SKM-1 (cell line): ENCODE results near the gene MGMT.

ENCODE experiments used
- DNase-seq: peaks from one replicate; lab custom pipeline; 2025; ENCODE audit not compliant: unreplicated experiment; lab: John Stamatoyannopoulos, UW

The MGMT gene

DNA sequence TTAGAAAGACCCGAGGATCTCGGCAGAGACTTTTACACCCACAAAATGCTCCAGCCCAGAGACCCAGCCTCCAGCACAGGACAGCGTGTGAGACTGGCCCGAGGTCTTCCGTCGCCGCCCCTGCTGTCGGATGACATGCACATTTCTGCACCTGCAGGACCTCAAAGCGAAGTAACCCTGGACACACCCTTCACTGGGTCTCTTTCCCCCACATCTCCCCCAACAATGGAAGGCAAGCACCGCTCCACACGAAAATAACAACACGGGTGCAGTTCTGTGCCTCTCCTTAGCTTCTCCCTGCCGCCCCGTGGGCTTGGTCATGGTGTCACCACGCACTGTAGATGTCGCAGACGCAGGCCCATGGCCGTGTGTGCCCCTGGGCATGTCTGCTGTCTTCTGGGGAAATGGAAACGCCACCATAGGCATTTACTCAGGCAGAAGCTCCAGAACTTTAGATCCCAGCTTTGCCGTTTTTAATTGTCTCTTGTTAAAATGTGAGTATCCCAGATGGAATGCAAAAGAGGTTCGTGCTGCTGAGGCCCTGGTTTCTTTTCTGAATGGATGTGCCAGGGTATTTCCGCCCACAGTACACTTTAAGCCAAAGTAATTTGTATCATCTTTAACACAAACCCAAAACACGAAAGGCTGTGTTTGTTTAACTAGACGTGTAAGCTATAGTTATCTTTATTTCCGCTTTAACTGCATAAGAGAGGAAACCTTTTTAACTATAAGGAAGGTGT, 237.9 kb downstream of the MGMT start:
- no peak for DNase-seq

DNA sequence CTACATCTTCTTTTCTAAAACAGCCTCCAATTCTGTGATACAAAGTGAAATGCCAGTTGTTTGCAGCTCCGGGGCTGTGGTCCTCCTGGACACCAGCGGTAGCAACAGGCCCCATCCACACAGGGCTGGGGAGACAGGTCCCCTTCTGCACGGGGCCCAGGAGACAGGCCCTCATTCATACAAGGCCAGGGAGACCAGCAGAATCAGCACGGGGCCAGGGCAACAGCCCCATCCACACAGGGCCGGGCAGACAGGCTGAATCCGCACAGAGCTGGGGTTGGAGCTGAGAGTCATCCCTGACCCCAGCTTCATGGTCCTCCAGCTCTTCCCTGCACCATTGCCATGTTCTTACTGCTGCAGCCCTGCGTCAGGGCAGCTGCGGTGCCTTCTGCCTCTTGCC, 238.6 kb downstream of the MGMT start:
- no peak for DNase-seq

DNA sequence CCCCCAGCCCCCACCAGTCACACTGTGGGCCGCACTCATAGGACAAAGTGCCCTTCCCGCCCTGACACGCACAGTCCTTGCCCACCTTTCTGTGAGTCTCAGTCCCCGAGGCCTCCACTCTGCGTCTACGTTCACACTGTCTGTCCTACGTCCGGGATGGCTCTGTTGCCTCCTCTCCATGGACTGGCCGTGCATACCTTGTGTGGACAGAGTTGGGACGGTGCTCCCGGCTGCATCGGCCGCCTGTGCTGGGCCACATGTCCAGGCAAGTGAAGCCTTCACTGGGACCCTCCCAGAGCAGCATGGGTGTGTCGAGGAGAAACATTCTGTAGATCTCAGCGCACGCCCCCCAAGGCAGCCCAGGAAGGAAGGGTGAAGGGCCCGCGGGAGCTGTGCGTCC, 239.0 kb downstream of the MGMT start:
- DNase-seq = no peak

DNA sequence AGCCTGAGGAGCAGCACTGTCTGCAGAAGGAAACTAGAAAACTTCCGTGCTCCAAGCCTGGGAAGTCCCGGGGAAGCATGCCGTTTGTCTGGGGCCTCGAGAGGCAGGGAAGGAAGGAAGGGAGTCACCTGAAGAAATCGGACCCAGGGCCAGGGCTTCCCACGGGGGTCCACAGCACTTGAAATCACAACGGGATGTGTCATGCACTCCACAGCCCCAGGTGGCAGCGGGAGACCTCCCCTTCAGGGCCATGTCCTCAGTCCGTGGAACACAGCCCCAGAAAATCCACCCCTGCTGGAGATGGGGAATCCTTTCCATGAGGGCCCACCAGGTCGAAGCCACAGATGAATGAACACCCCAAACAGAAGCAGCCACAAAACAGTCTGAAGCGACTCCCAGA, 239.5 kb downstream of the MGMT start:
- no peak for DNase-seq

DNA sequence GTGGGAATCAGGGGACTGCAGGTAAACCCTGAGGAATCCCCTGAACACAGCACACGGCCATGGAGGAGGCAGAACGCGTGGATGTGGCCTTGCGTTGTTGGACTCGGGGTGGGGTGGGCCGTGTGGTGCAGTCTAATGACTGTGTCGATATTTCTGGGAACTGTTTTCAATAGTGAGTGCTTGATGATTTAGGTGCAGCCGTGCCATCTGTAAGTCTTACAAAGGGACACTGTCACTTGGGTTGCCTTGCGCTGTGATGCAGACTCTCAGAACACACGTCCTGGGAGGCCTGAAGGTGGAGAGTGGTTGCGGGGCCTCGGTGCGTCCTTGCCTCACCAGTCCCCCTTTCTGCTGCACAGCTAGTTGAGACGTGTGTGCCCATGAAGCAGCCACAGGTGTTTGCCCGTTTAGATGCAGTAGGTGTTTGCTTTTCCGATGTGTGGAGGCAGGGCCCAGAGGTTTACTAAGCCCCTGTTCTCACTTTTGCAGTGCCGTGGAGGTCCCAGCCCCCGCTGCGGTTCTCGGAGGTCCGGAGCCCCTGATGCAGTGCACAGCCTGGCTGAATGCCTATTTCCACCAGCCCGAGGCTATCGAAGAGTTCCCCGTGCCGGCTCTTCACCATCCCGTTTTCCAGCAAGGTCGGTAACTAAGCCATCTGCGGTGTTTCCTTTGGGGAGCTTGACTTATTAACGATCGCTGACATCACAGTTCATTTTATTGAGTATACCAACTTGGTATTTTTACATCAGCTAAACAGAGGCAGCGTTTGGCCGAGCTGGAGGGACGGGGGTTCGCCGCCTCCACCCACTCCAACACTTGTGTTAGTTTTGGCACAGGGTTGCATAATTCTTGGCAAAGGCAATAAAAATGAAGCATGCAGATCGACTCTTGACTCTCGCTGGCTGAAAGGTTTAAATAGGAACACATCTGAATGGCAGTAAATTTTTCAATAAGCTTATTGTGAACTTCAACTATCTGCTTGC, 240.7 kb downstream of the MGMT start:
- DNase-seq = no peak

DNA sequence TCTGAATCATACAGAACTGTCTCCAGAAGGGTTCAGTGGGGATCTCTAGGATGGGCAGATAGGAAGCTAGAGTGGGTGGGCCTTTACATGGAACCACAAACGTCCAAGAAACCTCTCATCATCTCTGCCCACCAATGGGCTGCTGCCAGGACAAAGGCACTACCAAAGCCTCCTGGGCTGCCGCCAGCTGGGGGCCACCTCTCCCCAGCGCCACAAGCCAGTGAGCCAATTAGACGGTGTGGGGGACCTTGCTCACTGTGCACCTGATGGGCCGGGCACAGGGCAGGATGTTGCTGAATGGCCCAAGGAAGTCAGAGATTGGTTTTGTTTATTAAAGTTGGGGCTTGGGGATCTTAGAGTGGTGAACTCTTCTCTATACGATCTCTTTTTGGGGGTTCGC, 242.1 kb downstream of the MGMT start:
- no peak for DNase-seq

DNA sequence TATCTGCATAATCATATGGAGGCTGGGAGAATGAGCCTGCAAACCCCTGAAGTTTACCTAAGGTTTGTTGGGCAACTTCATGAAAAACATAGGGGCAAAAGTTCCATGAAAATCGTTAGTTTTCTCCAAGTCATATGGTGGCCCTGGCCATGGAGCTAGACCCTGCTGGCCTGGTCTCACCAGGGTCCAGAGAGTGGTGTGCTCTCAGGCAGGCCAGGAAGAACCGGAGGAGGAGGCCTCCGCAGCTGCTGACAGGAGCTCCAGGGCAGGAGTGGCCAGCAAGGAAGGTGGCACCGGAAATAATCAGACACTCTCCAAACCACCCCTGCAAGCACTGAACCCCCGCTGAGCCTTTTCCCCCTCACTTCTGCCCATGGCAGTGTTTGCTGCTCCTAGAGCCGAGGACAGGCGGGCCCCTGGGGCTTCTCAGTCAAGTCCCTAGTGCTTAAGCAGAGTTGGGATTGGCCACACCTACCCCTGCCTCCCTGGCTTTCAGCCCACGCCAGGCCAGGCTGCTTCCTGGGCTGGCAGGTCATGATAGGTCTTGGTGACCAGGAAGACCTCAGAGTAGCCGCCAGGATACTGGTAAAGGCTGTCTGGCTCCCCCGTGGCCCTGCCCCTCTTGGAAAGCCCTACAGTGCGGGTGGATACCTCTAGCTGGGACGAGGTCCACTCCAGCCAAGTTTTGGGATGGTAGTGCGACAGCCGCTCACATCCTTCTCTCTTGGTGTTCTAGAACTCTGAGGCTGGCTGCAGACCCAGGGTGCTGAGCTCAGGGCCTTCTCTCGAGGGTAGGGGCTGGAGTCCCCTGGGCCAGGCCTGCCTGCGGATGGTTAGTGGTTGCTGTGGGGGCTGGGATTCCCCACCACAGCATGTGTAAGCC, 242.8 kb downstream of the MGMT start:
- DNase-seq = no peak

DNA sequence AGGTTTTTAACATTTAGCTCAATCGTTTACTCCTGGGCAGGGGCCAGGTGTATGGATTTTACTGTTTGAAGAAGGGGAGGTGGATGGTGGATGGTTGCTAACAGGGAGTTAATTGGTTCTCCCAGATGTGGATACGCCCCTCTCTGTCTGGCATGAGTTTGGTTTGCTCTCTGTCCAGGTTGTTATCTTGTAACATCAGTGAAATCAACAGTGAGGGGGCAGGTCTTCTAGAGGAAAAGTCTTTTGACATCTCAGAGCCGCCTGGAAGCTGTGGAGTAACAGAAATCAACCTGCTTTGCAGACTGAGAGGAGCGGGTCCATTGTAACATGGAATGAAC, 243.4 kb downstream of the MGMT start:
- DNase-seq = no peak

DNA sequence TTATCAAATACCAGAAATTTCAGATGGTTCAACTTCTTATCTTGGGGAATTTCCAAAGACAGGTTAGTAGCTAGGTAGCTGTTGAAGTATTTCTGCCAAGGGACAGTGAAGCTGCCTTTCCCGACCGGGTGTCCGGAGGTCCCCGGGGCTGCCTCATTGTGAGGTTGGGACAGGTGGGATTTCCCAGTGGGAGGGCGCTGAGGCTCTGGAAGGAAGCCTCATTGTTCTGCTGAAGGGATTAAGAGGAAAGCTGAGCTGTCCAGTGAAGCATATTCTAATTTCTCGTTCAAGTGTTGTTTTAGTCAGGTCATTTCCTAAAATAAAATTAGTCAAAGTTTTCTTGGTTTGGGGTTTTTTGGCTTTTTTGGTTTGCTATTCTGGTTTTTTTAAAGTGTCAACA, 244.2 kb downstream of the MGMT start:
- DNase-seq = no peak

DNA sequence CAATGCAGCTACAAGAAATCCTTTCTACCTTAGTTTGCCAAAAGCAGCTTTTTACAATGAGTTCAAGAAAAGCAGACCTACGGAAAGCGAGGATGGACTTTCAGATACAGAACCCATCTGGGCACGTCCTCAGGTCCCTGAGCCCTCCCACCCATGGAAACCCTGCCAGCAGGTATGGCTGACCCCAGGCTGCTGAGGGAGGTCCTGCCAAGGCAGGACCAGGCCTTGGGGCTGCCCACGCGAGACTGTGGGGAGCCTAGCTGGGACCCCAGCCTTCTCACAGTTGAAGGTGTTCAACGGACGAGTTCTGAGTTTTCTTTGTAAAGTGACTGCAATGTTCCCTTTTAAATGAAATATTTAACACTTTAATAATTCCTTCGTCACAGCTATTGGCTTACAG, 245.0 kb downstream of the MGMT start:
- DNase-seq = no peak

DNA sequence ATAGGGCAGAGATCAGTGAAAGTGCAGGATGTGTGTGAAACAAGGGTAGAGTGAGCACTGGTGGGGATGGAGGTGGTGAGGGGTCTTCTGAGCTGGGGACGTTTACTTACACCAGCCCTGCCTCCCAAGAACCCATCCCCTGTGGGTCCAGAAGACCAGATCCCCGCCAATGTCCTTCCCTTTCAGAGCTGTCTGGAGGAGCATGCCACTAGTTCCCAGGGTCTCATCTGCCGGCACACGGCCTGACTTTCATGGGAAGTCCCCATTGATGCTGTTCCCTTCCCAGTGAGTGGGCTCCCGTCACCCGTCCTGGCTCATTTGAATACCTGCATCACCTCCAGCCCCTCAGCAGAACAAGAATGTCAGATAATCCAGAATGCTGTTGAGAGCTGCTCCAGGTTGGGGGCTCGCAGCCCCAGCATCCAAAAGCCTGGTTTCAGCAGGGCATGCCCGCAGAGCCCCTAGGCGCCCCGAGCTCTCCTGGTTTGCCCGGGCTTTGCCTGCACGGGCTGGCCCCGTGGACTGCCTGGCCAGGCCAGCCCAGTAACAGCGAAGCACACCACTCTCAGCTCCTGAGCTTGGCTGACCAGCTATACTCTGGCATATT, 246.7 kb downstream of the MGMT start:
- no peak for DNase-seq

DNA sequence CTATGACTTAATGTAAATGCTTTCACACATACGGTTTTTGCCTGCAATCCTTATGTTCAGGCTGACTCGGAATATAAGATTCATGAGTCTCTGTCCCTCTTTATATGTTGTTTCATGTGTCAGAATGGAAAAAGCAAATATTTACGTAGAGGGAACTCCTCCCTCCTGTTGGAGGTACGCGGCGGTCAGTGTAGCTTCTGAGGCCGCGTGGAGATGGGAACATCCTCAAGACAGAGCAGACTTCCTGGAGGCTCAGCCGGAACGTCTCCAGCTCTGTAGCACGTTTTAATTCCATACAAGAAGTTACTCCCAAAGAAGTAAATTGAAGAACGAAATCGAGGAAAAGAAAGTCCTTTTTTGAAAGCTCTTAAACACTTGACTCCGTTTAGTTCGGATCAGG, 248.8 kb downstream of the MGMT start:
- DNase-seq = no peak

DNA sequence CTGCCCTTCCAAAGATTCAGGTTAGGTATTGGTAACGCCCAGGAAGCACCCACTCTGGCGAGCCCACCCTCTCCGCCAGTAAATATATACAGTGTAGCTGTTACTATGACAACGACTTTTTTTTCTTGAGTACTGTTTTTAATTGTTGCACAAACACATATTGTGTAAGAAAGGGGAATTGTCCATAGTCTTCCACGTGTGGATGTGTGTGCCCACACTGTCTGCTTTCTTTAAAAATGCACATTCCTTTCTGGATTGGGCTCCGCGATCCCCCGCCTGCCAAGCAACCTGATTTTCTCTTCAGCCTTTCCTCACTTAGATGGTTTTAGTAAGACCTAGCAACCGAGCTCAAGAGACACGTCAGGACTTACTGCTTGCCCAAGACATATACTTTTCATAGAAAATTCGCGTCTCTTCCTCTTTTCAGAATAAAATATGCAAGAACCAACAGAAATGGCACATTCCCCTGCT, 249.2 kb downstream of the MGMT start:
- no peak for DNase-seq

DNA sequence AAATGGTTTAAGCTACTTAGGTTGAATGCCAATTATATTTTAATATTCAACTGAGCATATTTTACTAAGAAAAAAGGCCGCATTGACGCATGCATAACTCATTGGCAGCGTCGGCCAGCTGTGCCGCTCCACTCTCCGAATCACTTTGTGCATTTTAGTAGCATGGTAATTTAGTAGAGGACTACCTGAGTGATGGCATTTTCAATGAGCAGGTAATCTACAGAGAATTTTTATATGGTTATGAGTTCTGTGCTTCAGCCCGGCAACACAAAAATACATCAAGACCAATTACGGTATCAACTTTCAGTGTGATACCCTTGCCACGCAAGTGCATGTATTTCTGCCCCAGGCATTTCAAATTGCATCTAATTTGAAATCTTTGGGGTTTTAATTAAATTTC, 249.8 kb downstream of the MGMT start:
- no peak for DNase-seq

DNA sequence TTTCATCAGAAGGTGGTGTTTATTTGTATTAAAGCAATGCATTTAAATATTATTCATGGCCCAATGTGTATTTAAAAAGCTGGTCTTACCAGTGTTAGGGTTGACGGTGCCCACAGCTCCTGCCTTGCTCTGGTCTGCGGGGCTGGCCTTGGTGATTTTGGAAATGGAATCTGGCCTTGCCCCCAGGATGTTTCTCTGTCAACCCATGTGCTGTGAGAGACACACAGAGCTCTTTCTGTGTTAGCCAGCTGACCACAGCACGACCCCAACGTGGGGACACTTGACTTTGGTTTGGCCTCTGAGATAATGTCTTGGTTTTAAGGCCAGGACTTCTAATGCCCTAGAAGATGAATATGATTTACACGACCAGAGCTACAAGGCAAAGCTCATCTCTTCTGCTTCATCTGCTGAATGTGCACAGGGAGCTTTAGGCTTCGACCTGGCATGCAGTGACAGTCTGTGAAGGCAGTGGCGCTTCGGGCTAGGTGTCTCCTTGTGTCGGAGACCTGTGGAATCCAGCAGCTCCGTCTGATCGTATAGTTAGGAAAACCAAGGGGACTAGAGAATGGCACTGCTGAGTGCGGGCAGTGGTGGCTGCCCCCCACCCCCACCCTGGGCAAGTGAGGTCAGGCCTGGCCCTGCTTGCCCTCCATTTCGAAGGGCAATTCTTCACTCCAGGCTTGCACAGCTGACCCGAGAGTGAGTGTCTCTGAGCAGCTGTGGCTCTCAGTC, 250.9 kb downstream of the MGMT start:
- no peak for DNase-seq

DNA sequence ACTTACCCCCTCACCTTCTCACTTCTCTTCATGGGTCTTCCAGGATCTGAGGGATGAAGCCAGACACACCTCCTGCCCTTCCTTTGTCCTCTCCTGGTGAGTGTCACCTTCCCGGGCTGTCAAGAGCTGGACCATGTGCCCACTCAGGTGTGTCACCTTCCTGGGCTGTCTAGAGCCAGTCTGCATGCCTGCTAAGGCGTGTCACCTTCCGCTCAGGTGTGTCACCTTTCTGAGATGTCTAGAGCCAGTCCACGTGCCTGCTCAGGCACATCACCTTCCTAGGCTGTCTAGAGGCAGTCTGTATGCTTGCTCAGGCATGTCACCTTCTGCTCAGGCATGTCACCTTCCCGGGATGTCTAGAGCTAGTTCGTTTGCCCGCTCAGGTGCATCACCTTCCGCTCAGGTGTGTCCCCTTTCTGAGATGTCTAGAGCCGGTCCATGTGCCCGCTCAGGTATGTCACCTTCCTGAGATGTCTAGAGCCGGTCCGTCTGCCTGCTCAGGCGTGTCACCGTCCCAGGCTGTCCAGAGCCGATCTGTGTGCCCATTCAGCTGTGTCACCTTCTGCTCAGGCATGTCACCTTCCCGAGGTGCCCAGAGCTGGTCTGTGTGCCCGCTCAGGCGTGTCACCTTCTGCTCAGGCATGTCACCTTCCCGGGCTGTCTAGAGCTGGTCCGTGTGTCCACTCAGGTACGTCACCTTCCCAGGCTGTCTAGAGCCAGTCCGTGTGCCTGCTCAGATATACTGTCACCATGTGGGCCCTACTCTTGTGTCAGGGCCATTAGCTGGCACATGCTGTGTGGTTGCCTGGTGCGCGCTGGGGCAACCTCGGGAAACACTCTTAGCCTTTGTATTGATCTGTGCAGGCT, 251.7 kb downstream of the MGMT start:
- no peak for DNase-seq

DNA sequence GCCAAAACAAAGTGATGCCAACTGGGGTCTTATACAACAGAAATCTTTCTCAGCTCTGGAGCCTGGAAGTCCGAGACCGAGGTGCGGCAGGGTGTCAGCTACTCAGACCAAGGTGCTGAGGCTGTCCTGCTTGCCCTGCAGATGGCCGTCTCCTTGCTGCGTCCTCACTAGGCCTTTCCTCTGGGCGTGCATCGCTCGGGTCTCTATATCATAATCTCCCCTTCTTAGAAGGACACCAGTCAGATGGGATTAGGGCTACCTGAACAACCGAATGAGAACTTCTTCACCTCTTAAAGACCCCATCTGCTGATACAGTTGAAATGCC, 252.3 kb downstream of the MGMT start:
- no peak for DNase-seq

DNA sequence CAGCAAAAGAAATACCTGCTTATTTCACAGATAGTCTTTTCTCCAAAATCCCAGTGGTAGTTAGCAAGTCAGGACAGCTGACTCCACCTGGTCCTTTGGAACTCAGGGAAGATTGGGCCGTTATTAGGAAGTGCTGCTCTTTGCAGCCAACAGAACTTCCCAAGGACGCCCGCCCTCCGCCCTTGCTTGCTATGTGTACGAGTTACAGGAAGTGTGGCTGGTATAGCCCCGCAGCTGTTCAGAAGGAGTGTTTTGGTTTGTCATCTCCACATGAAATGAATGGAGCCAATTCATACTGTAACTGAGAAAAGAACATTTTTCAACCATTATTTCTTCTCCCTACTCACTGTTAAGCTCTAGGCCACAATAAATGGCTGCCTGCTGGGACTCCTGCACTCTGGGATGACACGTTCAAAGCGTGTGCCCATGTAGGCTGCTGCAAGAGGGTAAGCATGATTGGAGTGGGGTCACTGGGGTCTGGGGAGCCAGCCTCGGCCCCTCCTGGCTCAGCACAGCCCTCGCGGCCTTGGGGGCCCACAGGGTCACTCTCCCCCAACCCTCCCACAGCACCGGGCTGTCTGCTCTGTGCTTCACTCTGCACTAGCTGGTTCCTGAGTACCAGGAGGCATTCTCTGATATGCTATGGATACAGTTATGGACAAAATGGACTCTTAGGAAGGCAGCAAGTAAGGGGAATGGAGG, 253.0 kb downstream of the MGMT start:
- no peak for DNase-seq

DNA sequence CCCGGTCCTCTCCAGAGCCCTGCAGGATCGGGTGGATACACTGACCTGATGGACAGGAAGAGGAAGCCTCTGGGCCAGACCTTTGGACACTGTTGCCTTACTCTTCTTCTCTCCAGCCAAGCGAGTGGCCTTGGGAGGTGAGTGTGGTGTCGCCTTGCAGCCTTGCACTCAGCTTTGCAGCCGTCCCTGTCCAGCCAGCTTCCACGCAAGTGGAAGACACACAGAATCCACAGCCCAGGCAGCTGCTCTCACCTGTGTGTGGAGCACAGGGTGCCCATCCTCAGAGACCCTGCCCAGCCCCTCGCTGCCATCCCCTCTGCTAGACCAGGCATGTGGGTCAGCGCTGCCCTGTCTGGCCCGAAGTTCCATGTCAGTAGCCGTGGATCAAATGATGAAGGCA, 258.0 kb downstream of the MGMT start:
- DNase-seq = no peak
